K562 (cell line): Measurements from ENCODE around the gene MYL3. TPM values are rescaled to one million over a fixed set of nuclear protein-coding genes. Genes with fewer than 3 reads are reported as not detected.

Experiments used
- ADNP ChIP-seq: fragments of 200-800 bp; sonication (Bioruptor generic); IDR thresholded peaks from 2 replicates; pipeline ENCODE4 v1.6.1; 2016; ENCODE audit warnings: missing genetic modification characterization, missing compliant biosample characterization
- ASH1L ChIP-seq: fragments of 450-650 bp; IDR thresholded peaks from 2 replicates; pipeline ENCODE4 v1.6.1; 2018; ENCODE audit warnings: borderline replicate concordance, mild to moderate bottlenecking, low read depth; ENCODE audit not compliant: partially characterized antibody
- CBX2 ChIP-seq: fragments of 200-600 bp; sonication (generic); IDR thresholded peaks from one replicate; pipeline ENCODE4 v1.6.1; 2012; ENCODE audit warnings: mild to moderate bottlenecking, low read length, inconsistent platforms; ENCODE audit not compliant: insufficient read depth, poor library complexity, severe bottlenecking
- CBX3 ChIP-seq, 2 experiments: IDR thresholded peaks; 1 replicate in 1 of 2; 2 replicates in 1 of 2; pipeline ENCODE4 v1.6.1; 2012; ENCODE audit warnings: inconsistent platforms in 2 of 2, low read length in 2 of 2, borderline replicate concordance in 1 of 2, control low read depth in 1 of 2
- CCAR2 ChIP-seq: fragments of 200-400 bp; formaldehyde crosslinking; IDR thresholded peaks from 2 replicates; pipeline ENCODE4 v1.6.1; 2017; ENCODE audit warnings: mild to moderate bottlenecking, low read depth, low read length
- CLOCK ChIP-seq: fragments of 250-450 bp; sonication (Bioruptor Pico); IDR thresholded peaks from 2 replicates; pipeline ENCODE4 v1.4.0; 2020; ENCODE audit warnings: mild to moderate bottlenecking, moderate library complexity, borderline replicate concordance
- CSDE1 ChIP-seq, 2 experiments: fragments of 450-650 bp; IDR thresholded peaks; 2 replicates each; pipeline ENCODE4 v1.6.1; 2016; ENCODE audit warnings: mild to moderate bottlenecking in 1 of 2
- ETV5 ChIP-seq: sonication (generic); formaldehyde crosslinking; IDR thresholded peaks from 2 replicates; pipeline ENCODE4 v1.4.0; 2020; ENCODE audit warnings: low read depth, mild to moderate bottlenecking, missing genetic modification reagents
- GTF2E2 ChIP-seq: fragments of 200-800 bp; sonication (Bioruptor generic); IDR thresholded peaks from 2 replicates; pipeline ENCODE4 v1.6.1; 2016; ENCODE audit warnings: missing genetic modification characterization, missing compliant biosample characterization
- HDAC1 ChIP-seq, 2 experiments: fragments of 450-650 bp; IDR thresholded peaks; 2 replicates each; pipeline ENCODE4 v1.6.1; 2016 to 2017; ENCODE audit warnings: inconsistent platforms in 1 of 2, mild to moderate bottlenecking in 1 of 2, moderate library complexity in 1 of 2
- KAT7 ChIP-seq: sonication (generic); formaldehyde crosslinking; IDR thresholded peaks from 2 replicates; pipeline ENCODE4 v1.8.0; 2022; ENCODE audit warnings: missing genetic modification reagents, mild to moderate bottlenecking, borderline replicate concordance
- MAFF ChIP-seq: IDR thresholded peaks from 2 replicates; pipeline ENCODE4 v1.6.1; 2012; ENCODE audit warnings: low read length, improper control_type of control experiment
- MCM7 ChIP-seq, 2 experiments: fragments of 450-650 bp; IDR thresholded peaks; 2 replicates each; pipeline ENCODE4 v1.6.1; 2016 to 2018
- NEUROD1 ChIP-seq: fragments of 150-350 bp; IDR thresholded peaks from 2 replicates; pipeline ENCODE4 v1.6.1; 2014; ENCODE audit warnings: borderline replicate concordance, low read length, low read depth; ENCODE audit not compliant: partially characterized antibody
- RB1 ChIP-seq: fragments of 450-650 bp; IDR thresholded peaks from 2 replicates; pipeline ENCODE4 v1.6.1; 2017; ENCODE audit warnings: low read depth, mild to moderate bottlenecking
- SREBF2 ChIP-seq: sonication (generic); formaldehyde crosslinking; IDR thresholded peaks from 2 replicates; pipeline ENCODE4 v1.4.0; 2020; ENCODE audit warnings: mild to moderate bottlenecking, missing genetic modification reagents
- TBP ChIP-seq: optimal IDR thresholded peaks from 2 replicates; pipeline ENCODE3; 2011; ENCODE audit warnings: low read depth, low read length, improper control_type of control experiment
- THRA ChIP-seq: fragments of 450-650 bp; IDR thresholded peaks from 2 replicates; pipeline ENCODE4 v1.6.1; 2017; ENCODE audit warnings: mild to moderate bottlenecking, moderate library complexity
- ZBTB9 ChIP-seq: fragments of 450-650 bp; formaldehyde crosslinking; IDR thresholded peaks from 2 replicates; pipeline ENCODE4 v1.4.0; 2020; ENCODE audit warnings: mild to moderate bottlenecking, moderate library complexity
- ZKSCAN8 ChIP-seq: fragments of 200-800 bp; sonication (Bioruptor generic); IDR thresholded peaks from 2 replicates; pipeline ENCODE4 v1.6.1; 2016; ENCODE audit warnings: missing genetic modification characterization, missing compliant biosample characterization
- ZNF121 ChIP-seq: sonication (generic); formaldehyde crosslinking; conservative IDR thresholded peaks from 2 replicates; pipeline ENCODE4 v1.8.0; 2022; ENCODE audit warnings: missing genetic modification reagents
- ZNF584 ChIP-seq: fragments of 200-800 bp; sonication (Bioruptor generic); IDR thresholded peaks from 2 replicates; pipeline ENCODE4 v1.6.1; 2016; ENCODE audit warnings: low read depth, mild to moderate bottlenecking, missing genetic modification characterization, missing compliant biosample characterization
- polyA plus RNA-seq, 8 experiments: library from polyadenylated mRNA; depleted of rRNA in 4 of 8; stranded (reverse) in 5 of 8; unstranded in 3 of 8; fragments of >200 nt; fragmentation: Nextera tagmentation in 2 of 8; fragmentation: Illumina TruSeq in 1 of 8; extraction: Ambion mirVana in 2 of 8; extraction: Trizol in 1 of 8; gene quantifications; 2 replicates each; pipeline versions ENCODE4 v1.2.1 to v1.2.3, GENCODE V29; 2011 to 2014; ENCODE audit warnings: inconsistent platforms in 1 of 8, missing spikeins in 1 of 8
- total RNA-seq, 7 experiments: library from RNA; depleted of rRNA in 6 of 7; stranded (reverse); fragments of >200 nt in 6 of 7; fragmentation: Illumina TruSeq in 2 of 7; extraction: Trizol in 2 of 7; gene quantifications; 2 replicates each; pipeline versions ENCODE4 v1.2.1 to v1.2.3, GENCODE V29; 2011 to 2021; ENCODE audit warnings: low replicate concordance in 1 of 7
- TF ChIP-seq, protein P1 (sequence below): fragments of 200-800 bp; sonication (Bioruptor generic); IDR thresholded peaks from 2 replicates; pipeline ENCODE4 v1.6.1; 2017; ENCODE audit warnings: missing genetic modification characterization, missing compliant biosample characterization

The MYL3 gene
- total and polyA plus RNA-seq, 9 of the 15 experiments (the other 6 are each of a cell fraction or from before 2014, with no cell fraction given), result 0.14 to 0.45 TPM; not detected in 7

GRCh38 chr3:46909535-46910161 is 46.4 kb upstream of the MYL3 start (continued):
- TF ChIP-seq ADNP (tag) (no peak), THRA (no peak), RB1 (peak; percentile 78; the same call in 1 of the 2 replicates), ETV5 (CRISPR knock-in tag) (no peak; the same call in 1 of the 2 replicates), CBX3 (IDR thresholded peaks at IDR 0.05; ENCODE audit: borderline replicate concordance in 1 of 2, low read length in 2 of 2) (no peak; a peak in 1 of 3 replicates), HDAC1 (IDR thresholded peaks at IDR 0.05) (no peak), ZBTB9 (CRISPR knock-in tag) (no peak; the same call in 1 of the 2 replicates), ZNF584 (CRISPR knock-in tag) (no peak), MAFF (no peak), ZNF121 (CRISPR knock-in tag) (no peak), CBX2 (no peak), CCAR2 (no peak), KAT7 (no peak), GTF2E2 (no peak), MCM7 (IDR thresholded peaks at IDR 0.05) (no peak), TBP (no peak), CLOCK (CRISPR knock-in tag) (no peak), ASH1L (no peak), NEUROD1 (peak; percentile 32), ZKSCAN8 (CRISPR knock-in tag) (no peak), SREBF2 (CRISPR knock-in tag) (no peak), CSDE1 (IDR thresholded peaks at IDR 0.05) (no peak)
- TF ChIP-seq, protein P1, sequence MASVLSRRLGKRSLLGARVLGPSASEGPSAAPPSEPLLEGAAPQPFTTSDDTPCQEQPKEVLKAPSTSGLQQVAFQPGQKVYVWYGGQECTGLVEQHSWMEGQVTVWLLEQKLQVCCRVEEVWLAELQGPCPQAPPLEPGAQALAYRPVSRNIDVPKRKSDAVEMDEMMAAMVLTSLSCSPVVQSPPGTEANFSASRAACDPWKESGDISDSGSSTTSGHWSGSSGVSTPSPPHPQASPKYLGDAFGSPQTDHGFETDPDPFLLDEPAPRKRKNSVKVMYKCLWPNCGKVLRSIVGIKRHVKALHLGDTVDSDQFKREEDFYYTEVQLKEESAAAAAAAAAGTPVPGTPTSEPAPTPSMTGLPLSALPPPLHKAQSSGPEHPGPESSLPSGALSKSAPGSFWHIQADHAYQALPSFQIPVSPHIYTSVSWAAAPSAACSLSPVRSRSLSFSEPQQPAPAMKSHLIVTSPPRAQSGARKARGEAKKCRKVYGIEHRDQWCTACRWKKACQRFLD, result no peak
